Jurkat, Clone E6-1 (cell line): ENCODE results near the gene PFN3. TPM values are rescaled to one million over a fixed set of nuclear protein-coding genes. Genes with fewer than 3 reads are reported as not detected.

Source experiments
- DNase-seq: peaks from one replicate; pipeline ENCODE4 v3.0.0-alpha.2; 2011; ENCODE audit warnings: low read depth, low spot score
- H3K4me3 ChIP-seq: 2 replicates; pipeline ENCODE4 v1.5.1; 2011; ENCODE audit warnings: mild to moderate bottlenecking, low read length, control low read depth, moderate library complexity
- polyA plus RNA-seq: library from polyadenylated mRNA; unstranded; fragments of >200 nt; gene quantifications from one replicate; pipeline ENCODE4 v1.2.1, GENCODE V29; 2012; ENCODE audit warnings: missing spikeins; ENCODE audit not compliant: insufficient read length, insufficient read depth

PFN3 gene, protein sequence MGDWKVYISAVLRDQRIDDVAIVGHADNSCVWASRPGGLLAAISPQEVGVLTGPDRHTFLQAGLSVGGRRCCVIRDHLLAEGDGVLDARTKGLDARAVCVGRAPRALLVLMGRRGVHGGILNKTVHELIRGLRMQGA
- polyA plus RNA-seq: not detected

DNA sequence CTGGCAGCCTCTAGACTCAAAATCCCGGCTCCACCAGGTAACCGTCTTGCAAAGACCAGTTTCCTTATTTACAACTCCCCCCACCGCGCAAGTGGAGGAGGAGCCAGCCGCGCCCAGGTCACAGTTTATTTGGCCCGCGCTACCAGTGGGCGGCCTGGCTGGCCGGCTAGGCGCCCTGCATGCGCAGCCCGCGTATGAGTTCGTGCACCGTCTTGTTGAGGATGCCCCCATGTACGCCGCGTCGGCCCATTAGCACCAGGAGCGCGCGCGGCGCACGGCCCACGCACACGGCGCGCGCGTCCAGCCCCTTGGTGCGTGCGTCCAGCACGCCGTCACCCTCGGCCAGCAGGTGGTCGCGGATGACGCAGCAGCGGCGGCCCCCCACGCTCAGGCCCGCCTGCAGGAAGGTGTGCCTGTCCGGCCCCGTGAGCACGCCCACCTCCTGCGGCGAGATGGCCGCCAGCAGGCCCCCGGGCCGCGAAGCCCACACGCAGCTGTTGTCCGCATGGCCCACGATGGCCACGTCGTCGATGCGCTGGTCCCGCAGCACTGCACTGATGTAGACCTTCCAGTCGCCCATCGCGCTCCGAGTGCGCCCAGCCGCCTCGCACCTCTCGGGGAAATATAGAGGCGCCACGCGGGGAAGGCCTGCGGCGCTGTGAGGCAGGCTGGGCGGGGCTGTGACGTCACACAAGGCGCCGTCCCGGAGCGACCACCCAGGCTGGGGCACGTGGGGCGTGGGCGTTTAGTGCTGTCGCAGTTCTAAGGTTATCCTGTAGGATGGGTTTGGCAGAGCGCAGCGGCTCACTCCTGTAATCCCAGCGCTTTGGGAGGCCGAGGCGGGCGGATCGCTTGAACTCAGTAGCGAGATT, at the start of gene PFN3:
TSS of gene PFN3 (minus strand) at position 665 of the 872 bp plus-strand sequence. CDS start at position 580, 85 bp downstream.
- no peak for DNase-seq
- no peak within 1 kb of the TSS for H3K4me3 ChIP-seq

DNA sequence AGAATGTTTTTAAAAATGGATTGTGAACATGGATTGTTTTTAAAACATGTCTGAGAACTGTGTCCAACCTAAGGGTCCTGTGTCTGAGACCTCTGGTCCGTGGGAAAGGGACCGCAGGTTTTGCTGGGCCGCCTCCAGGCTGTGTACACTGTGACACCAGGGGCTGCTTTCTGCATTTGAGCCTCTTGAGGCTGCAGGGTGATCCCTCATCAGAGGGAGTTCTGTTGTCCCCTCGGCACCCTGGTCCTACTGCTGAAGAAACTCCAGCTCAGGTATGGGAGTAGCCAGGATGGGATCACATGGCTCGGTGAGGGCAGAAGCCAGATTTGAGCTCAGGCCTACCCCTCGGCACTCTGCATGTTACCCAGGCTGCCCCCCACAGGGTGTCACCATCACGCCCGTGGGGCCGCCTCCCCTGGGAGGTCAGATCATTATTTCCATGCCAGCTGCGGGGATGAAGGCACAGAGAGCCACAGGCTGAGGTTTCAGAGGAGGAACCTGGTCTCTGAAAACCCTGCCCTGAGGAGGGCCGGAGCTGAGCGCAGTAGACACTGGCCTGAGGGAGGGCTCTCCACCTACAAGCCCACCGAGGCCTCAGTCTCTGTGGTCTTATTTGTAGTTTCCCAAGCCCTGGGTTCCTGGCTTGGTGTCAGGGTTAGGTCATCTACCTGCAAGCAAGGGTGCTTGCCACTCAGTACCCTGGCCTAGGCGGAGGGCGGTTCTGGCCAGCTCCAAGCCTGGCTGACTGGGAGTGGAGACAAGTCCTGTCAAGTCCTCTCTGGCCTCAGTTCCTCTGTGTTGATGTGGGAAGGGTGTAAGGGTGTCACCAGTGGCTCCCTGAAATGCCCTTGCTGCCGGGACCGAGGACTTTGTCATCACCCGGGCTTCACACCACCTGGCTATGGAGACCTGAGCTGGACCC, 48.9 kb upstream of the PFN3 start:
- no peak overlapping the region for H3K4me3 ChIP-seq
- DNase-seq: no peak

DNA sequence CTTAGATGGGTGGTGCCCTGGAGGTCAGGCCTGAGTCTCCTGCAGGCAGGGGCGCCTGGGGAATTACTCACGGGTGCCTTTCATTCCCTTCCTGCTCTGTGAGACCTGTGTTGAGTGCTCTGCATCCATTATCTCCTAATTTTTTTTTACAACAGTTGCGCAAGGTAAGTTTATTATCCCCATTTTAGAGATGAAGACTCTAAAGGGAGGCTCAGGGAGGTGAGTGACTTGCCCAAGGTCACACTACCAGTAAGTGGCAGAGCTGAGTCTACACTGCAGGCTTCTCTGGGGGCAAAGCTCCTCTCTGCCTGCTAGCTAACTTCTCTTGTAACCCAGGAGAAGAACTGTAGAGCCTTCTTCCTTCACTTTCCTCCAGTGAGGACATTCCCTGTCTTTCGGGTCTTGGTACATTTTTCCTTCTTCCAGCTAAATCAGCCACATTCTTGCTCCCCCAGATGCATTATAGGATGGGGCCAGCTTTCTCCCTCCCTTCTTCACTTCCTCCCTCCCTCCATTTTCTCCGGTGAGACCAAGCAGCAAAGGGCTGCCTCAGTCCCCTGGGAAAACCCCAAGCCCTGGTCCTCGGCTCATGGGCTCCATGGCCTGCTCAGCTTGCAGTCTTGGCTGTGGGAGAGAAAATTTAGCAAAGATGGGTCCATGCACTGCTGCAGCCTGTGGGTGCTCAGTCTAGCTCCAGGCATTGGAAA, 47.9 kb upstream of the PFN3 start:
- H3K4me3 ChIP-seq: no peak overlapping the region

DNA sequence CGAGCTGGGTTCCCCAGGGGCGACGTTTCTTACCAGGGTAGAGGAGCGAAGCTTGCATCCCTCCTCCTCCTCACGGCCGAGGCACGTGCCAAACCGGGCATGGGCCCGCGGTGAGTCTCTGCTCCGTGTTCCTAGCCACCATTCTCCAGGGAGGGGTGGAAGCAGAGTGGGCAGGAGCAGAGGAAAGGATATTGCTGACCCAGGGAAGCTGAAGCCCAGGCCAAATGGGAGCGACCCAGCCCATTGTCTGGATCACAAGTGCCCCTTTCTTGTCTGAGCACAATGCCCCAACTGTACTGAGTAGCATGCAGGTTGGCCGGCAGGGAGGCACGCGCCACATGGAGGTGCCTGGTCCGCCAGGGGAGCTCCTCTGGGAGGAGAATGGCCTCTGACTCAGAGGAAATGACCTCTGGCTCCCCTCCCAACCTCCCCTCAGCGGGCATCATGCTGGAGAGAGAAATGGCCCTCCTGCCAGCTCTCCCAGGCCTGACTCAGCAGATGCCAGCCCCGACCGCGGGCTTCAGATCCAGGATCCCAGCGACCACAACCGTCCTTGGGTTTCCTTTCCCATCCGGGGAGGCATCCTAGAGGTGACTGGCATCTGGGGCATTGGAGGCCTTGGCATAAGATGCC, 47.3 kb upstream of the PFN3 start:
- peak overlapping the region; percentile 66 for H3K4me3 ChIP-seq
- DNase-seq: no peak

More for the DNA sequence above, 47.9 kb upstream of the PFN3 start:
- no peak for DNase-seq

DNA sequence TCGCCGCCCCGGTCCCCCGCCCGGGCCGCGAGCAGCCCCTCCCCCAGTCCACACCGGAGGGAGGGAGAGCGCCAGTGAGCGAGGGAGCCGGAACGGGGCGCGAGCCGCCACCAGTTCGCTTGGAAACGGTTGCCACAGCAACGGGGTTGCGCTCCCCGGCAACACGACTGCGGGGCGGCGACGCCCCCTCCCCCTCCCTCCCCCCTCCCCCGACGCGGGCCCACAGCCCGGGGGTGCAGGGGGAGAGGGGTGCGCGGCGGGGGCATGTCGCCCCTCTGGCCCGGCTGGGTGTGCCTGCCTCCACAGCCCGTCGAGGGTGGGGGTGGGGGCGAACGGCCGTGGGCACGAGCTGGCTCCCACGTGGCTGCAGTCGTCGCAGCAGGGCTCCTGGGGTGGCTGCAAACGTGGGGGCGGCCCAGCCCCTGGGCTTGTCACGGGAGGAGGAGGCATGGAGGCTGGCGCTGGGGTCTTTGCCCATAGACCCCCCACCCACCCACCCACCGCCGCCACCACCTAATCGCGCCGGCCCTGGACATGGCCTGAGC, 46.7 kb upstream of the PFN3 start:
- H3K4me3 ChIP-seq: peak overlapping the region; percentile 66
- DNase-seq: peak; percentile 75

DNA sequence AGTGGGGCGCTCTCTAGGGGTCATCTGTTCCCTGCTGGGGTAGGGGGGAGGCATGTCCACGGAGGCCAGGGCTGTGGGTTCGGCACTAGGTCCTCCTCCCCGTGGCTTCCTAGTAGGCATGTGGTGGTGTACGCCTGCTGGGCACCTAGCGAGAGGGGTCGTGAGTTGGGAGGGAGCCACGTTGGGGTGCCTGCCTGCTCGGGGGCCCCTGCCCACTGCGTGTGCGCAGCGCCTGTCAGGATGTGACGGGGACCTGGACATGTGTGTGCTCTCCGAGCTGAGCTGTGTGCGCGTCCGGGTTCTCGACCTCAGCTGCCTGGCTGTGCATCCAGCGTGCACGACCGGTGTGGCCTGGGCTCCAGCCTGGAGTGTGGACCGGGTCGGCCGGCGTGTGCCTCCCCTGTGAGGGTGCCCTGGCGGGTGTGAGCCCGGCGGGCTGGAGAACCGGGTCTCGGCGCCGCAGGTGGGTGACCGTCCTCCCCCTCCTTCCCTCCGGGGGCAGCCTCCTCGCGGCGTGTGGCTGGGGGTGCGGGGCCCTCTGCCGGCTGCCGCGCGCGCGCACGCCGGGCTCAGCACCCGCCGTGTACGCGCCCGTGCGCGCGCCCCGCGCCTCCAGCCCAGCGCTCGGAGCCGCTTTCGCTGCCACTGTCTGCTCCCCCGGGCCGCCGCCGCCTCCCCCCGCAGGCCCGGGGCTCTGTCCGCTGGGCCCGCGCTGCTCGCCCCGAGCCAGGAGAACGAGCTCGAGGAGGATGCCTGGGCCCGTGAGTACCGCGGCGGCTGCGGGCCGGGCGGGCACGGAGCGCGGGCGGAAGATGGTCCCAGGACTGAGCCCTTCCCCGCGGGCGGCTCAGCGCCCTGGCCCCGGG, 46.0 kb upstream of the PFN3 start, which contains the start of gene PRR7:
TSS of gene PRR7 (plus strand) at position 615 of the 866 bp plus-strand sequence. CDS start 8,254 bp downstream, outside the sequence.
- peak; percentile 63 for DNase-seq
- H3K4me3 ChIP-seq: peak within 1 kb of the TSS; percentile 66

DNA sequence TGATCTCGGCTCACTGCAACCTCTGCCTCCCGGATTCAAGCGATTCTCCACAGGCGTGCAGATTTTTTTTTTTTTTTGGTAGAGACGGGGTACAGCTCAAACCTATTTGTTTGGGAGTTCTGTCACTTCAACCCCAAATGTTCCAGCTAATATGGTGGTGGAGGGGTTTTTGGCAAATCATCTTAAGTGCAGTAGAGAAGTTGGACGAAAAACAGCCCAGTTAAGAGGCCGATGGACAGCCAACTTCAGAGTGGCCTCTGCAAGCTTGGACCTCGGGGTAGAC, 45.4 kb upstream of the PFN3 start:
- DNase-seq: no peak
- peak overlapping the region; percentile 66 for H3K4me3 ChIP-seq

DNA sequence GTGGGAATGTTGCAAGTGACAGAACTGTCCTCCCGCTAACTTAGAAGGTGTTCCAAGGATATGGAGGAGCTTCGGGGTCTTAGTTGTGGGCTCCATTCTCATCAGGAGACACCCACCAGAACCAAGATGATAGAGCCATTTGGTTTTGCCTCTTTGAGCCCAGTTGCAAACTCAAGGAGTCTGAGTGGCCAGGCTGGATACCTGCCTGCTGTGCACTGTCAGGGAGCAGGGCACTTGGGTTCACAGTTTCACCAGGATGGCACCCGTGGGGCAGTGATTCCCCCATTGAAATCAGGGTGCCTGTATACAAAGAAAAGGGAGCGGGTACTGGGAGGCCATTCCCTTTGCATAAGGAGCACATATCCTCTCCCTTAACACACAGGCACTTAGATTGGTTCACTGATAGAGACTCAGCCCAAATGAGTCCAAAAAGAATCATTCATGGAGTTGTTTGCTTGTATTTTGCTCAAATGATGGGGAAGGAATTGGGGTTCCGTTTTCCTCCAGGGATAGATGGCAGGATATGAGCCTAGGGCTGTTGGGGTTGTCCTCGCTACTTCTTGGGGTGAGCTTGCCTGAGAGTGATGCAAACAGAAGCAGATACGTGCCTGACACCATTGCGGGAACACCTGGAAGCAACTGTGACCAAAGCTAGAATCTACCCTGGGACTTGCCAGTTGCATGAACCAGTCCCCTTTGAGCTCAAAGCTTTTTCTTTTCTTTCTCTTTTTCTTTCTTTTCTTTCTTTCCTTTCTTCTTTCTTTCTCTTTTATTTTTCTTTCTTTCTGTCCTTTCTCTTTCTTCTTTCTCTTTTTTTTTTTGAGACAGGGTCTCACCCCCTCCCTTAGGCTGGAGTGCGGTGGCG, 44.8 kb upstream of the PFN3 start:
- peak overlapping the region; percentile 66 for H3K4me3 ChIP-seq
- DNase-seq: peak; percentile 77

DNA sequence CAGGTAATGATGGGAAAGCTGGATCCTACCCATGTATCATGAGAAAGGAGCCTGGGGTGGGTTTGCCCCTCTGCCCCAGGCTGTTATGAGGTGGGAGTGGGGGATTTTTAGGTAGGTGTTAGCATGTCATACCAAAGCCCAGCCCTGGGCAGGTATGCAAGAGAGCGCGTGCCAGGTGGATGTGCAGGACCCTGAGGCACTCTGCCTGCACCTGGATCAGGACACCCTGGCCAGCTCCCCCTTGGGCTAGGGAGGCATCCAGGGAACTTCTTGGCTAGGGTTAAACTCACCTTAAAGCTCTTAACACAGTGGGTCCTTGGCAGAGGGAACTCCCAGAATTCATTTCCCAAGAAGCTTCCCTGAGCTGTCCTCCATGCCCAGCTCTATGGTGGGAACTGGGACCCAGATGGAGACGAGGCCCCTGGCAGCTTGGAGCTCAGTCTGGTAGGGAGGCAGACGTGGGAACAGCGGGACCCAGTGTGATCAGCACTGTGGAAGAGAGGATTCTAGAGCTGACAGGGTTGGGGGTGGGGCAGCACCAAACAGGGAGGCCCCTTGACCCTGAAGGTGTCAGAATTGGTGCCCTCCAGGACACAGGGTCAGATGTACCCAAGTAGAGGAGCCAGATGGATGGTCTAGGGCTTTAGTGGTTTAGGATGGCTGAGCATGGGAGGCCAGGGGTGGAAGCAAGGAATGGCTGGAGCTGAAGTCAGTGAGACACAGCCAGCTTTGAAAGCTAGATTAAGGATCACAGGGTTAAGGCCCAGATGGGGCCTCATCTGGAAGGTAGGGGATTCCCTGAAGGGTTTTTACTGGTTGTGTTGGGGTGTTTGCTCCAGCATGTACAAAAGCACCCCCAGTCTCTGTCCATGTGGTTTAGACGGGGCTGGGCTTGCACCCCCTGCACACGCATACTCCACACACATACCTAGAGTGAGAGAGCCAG, 43.9 kb upstream of the PFN3 start:
- DNase-seq: no peak
- no peak overlapping the region for H3K4me3 ChIP-seq

DNA sequence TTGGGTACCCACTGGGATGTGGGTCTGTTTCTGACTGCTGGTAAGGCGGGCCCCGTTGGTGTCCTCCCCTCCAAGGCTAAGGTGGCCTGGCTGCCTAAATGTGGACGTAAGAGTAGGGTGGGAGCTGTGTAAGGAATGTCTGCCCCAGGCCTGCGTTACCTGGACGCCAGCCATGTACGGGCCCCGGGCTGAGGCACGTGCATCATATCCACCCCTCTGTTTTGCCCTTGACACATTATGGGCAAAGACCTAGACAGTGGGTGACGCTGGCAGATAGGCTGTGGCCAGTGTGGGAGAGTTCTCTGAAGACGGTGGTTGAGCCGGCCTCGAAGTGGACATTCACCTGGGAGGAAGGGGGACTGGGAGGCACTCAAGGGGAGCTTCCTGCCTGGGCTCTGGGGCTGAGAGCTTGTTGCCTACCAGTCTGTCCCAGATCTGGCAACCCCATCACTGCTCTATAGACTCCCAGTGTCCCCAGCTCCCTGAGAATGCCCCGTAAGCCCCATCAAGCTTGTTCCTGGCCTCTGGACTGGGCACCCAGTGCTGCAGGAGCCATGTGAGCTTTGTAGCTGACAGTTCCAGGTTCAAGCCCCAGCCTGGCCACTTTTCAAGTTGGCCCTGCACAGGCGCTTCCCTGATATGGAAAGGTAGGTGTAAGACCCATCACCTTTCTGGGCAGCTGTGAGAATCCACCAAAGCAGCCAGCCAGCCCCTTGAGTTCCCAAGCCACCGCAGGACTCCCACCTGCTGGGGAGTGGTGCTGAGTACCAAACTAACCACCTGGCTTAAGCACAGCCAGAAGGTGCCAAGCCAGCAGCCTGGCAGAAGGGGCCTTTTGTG, 42.9 kb upstream of the PFN3 start:
- no peak for DNase-seq
- H3K4me3 ChIP-seq: no peak overlapping the region

DNA sequence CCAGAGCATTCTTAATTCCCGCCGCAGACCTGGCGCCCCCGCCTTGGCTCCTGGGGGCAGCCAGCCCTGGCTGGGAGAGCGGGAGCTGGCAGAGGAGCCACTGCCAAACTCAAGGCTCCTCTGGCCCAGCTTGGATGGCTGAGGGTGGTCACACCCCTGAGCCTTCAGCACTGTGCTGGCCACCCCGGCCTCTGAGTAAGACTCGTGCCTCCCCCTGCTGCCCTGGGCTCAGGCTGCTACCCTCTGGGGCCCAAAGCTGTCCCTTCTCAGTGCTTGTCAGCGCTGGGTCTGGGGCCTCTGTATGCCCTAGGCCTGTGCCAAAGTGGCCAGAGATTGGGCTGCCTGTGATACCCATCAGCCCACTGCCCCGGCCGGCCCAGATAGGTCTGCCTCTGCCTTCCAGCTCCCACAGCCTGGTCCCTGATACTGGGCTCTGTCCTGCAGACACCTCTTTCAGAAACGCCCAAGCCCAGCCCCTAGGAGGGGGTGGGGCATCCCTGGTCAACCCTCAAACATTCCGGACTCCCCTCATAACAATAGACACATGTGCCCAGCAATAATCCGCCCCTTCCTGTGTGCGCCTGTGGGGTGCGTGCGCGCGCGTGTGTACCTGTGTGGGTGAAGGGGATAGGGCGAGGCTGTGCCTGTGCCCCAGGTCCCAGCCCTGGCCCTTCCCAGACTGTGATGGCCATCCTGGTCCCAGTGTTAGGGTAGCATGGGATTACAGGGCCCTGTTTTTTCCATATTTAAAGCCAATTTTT, 41.8 kb upstream of the PFN3 start:
- H3K4me3 ChIP-seq: no peak overlapping the region
- DNase-seq: no peak

DNA sequence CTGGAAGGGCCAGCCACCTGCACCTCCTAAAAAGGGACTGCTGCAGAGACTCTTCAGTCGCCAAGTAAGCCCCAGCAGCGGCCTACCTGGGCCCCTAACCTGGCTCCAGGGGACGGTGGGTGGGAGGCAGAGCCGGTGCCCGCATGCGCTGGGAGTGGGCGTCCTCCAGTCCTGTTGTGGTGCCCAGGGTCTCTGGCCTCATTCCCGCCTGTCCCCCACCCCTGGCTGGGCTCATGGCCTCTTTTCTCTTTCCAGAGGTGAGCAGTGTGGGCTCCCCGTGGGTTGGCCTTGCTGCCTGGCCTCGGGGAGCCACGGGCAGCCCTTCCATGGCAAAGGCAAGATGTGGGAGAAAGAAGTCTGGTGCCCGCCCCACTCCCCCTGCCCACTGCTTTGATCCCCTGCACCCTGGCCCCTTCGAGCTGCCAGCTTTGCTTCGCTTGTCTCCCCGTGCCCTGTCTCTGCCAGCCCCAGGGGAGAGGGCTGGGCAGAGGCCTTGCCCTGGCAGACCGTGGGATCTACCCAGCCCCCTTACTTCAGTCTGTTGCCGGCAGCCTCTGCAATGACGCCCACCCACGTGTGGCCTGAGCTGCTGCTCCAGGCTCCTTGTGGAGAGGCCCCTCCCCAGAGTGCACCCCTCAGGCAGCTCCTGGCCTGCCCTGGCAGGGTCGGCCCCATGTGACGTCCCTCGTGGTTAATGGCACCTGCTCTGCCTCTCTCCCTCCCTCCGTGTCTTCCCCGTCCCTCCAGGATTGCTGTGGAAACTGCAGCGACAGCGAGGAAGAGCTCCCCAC, 40.7 kb upstream of the PFN3 start:
- no peak for DNase-seq
- no peak overlapping the region for H3K4me3 ChIP-seq

DNA sequence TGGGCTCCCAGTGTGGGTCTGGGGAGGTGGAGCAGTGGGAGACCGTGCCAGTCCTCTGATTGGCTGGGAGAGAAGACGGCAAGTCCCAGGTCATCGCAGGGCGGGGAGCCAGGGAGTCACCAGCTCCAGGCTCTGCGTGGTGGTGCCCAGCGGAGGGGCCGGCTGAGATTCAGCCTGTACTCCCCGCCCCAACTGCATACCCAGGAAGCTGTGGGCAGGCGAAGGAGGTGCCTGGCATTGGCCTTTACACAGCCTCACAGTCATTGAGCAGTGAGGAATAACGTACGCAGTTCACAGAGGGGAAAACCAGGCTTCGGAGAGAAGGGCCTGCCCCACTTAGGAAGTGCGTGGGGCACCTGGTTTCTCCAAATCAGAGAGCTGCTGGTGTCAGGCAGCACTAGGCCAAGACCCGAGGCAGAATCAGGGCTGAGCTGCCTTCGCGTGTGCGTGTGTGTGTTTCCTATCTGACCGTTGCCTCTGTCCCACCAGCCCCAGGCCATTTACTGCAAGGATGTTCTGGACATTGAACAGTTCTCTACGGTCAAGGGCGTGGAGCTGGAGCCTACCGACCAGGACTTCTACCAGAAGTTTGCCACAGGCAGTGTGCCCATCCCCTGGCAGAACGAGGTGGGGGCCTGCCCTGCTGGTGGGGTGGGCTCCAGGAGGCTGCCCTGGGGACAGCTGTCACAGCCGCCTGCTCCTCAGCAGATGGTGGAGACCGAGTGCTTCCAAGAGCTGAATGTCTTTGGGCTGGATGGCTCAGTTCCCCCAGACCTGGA, 39.9 kb upstream of the PFN3 start:
- no peak for DNase-seq
- no peak overlapping the region for H3K4me3 ChIP-seq
